Bronchial epithelial cell (primary cell): Measurements from ENCODE around the gene KIAA1671. TPM values are rescaled to one million over a fixed set of nuclear protein-coding genes. Genes with fewer than 3 reads are reported as not detected.

Experiments used
- DNase-seq: peaks from one replicate; pipeline ENCODE4 v3.0.0-alpha.2; 2010; ENCODE audit warnings: low read depth
- FAIRE-seq: peaks from 2 replicates; lab custom pipeline; 2011; peaks lifted over from hg19 to GRCh38; lab: Jason Lieb, UNC
- H3K27me3 ChIP-seq: 2 replicates; pipeline ENCODE4 v1.5.1; 2011; ENCODE audit warnings: low read length; ENCODE audit not compliant: control insufficient read depth, insufficient read depth
- H3K36me3 ChIP-seq: 2 replicates; pipeline ENCODE4 v1.5.1; 2011; ENCODE audit warnings: low read length; ENCODE audit not compliant: control insufficient read depth, insufficient read depth
- H3K4me3 ChIP-seq: 2 replicates; pipeline ENCODE4 v1.5.1; 2011; ENCODE audit warnings: mild to moderate bottlenecking, low read depth, low read length, control low read depth
- total RNA-seq: library from RNA; depleted of rRNA; stranded (reverse); fragments of >200 nt; gene quantifications from 2 replicates; pipeline ENCODE4 v1.2.1, GENCODE V29; 2014
- TF ChIP-seq, protein P1 (sequence below): IDR thresholded peaks from 2 replicates; pipeline ENCODE4 v1.5.1; 2011; ENCODE audit warnings: mild to moderate bottlenecking, moderate library complexity, low read length, control low read depth, inconsistent platforms; ENCODE audit not compliant: insufficient read depth, severe bottlenecking

KIAA1671 gene
- total RNA-seq, 1 donor from 2014 or later = 14.7 TPM

DNA sequence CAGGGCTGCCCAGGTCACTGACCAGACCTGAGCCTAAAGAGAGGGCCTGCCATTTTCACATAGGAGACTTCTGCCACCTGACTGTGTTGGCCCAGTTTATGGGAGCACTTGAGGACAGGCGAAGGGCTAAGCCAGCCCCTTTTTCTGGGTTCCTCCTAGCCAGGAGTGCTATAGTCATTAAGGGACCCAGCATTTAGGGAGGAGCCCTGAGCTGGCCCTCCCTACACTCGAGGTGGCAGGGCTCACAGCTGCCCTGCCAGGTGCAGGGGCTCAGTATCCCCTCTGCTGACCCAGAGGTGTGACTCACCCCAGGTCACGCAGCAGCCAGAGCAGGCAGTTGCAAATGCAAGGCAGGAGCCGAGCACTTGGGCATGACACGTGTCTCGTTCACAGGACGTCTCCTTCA lies 160.8 kb downstream of the KIAA1671 start:
- peak; percentile 48 for DNase-seq
- TF ChIP-seq, protein P1, sequence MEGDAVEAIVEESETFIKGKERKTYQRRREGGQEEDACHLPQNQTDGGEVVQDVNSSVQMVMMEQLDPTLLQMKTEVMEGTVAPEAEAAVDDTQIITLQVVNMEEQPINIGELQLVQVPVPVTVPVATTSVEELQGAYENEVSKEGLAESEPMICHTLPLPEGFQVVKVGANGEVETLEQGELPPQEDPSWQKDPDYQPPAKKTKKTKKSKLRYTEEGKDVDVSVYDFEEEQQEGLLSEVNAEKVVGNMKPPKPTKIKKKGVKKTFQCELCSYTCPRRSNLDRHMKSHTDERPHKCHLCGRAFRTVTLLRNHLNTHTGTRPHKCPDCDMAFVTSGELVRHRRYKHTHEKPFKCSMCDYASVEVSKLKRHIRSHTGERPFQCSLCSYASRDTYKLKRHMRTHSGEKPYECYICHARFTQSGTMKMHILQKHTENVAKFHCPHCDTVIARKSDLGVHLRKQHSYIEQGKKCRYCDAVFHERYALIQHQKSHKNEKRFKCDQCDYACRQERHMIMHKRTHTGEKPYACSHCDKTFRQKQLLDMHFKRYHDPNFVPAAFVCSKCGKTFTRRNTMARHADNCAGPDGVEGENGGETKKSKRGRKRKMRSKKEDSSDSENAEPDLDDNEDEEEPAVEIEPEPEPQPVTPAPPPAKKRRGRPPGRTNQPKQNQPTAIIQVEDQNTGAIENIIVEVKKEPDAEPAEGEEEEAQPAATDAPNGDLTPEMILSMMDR = no peak
- Histone ChIP-seq H3K4me3 (no peak overlapping the region), H3K27me3 (no peaks in the 10 kb centered on the region), H3K36me3 (peaks cover 3% of the 10 kb centered on the region)
- no peak for FAIRE-seq

DNA sequence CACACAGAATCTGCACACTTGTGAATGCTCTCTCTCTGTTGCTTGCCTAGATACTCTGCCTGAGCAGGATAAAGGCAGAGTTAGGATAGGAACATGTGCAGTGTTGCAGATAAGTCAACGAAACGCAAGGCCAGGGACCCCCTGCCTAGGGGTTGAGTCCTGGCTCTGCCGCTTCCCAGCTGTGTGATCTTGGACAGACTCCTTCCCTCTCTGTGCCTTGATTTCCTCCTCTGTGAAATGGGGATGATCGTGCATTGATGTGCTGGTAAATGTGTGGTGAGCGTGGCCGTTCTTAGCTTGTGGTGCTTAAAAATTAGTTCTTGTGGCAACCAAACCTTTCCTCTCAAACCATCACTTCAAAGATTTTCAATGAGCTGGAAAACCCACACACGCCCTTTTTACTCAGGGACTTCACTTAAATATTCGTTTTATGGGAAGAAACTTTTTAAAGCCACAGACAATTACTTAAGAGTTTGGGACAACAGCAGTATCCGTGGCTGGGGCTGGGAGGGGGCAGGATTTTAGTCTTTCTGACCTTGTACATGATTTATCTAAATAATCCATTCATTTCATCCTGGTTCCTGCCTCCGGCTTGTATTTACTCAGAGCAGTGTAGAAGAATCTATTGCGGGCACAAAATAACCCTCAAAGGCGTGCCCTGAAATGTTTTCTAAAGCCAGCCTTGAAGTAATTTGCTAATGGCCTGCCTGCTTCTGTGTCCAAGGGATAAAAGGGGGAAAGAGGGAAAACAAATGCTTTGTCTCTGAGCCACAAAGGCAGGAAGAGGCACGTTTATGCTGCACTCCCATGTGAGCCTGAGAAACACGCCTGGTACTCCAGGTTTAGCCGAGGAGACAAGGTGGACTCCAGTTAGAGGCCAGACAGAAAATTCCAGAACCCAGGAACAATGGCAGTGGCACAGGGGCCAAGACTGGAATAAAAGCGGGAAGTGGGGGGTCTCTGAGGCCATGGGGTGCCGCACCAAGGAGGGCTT lies 162.2 kb downstream of the KIAA1671 start:
- FAIRE-seq (peak; percentile 73), DNase-seq (peak; percentile 79)
- H3K4me3 ChIP-seq = no peak overlapping the region
- H3K36me3 ChIP-seq = peaks cover 2% of the 10 kb centered on the region
- H3K27me3 ChIP-seq = no peaks in the 10 kb centered on the region
- TF ChIP-seq, protein P1 = no peak

DNA sequence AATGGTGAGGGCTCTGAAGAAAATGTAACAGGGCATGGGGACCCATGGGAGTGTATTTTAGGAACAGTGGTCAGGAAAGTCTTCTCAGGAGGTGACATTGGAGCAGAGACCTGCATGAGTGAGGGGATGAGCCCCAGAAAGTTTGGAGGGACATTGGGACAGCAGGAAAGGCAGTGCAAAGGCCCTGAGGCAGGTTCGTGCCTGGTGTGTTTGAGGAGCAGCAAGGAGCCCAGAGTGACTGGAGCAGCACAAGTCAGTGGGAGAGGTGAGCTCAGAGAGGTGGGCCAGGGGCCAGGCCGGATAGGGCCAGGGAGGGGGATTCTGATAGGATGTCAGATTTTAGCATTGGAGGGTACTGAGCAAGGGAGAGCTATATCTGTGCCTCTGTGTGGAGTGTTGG lies 167.1 kb downstream of the KIAA1671 start:
- Histone ChIP-seq H3K27me3 (no peaks in the 10 kb centered on the region), H3K36me3 (peaks cover 6% of the 10 kb centered on the region), H3K4me3 (no peak overlapping the region)
- DNase-seq (no peak), FAIRE-seq (no peak)
- TF ChIP-seq, protein P1 = no peak

DNA sequence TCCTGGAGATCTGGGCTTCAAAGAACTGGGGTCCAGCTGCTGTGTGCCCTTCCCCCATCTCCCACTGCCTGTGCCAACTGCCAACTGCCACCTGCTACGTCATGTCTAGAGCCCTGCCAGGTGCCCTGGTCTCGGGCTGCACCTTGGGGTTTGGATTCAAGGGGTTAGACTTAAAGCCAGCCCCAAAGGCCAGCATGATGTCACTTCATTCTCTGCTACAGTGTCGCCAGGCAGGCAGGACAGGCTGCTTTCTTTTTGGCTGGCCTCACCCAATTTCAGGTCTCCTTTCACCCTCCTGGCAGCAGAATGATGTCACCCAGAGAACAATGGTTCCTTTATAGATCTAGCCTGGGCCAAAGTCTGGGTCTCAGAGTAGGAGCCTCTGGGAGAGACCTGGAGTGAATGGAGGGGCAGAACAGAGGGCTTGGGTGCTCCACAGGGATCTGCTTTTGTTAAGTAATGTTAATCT lies 167.6 kb downstream of the KIAA1671 start:
- Histone ChIP-seq H3K27me3 (no peaks in the 10 kb centered on the region), H3K4me3 (no peak overlapping the region), H3K36me3 (peaks cover 6% of the 10 kb centered on the region)
- TF ChIP-seq, protein P1 = no peak
- FAIRE-seq = no peak
- no peak for DNase-seq

DNA sequence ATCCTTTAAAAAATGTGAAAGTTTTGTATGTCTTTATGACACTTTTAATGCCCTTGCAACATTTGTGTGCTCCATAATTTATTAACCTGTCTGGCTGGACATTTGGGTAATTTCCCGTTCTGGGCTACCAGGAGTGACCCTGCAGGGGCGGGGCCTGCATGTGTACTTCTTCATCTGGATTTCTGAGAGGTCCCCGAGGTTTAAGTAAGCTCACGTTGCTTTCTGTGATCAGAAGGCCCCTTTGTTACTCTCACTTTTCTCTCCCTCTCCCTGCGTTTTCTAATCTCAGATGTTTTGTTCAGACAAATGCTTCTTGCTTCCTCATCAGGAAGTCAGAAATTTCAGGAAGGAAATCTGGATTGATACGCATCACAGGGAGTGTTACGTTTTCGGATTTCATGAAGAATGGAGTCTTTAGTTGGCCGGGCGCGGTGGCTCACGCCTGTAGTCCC lies 168.3 kb downstream of the KIAA1671 start:
- no peak for DNase-seq
- Histone ChIP-seq H3K27me3 (no peaks in the 10 kb centered on the region), H3K4me3 (no peak overlapping the region), H3K36me3 (peaks cover 6% of the 10 kb centered on the region)
- TF ChIP-seq, protein P1 = no peak
- no peak for FAIRE-seq
